Thoracic aorta (tissue), 2 donors: Measurements from ENCODE around the gene CD8A. TPM values are rescaled to one million over a fixed set of nuclear protein-coding genes. Genes with fewer than 3 reads are reported as not detected.

Source experiments
- ATAC-seq: fragments of 150-250 bp; one replicate; pipeline ENCODE4 v1.8.0; 2017; ENCODE audit warnings: low read depth; ENCODE audit not compliant: insufficient number of reproducible peaks, low FRiP score
- DNase-seq: peaks from one replicate; pipeline ENCODE4 v3.0.0-alpha.2; 2020; ENCODE audit warnings: low spot score
- H3K27ac ChIP-seq, 2 donors: fragments of 200-600 bp; sonication (generic); 1 replicate in 1 of 2; 2 replicates in 1 of 2; pipeline ENCODE4 v1.5.1; 2016; ENCODE audit warnings: mild to moderate bottlenecking in 2 of 2, moderate library complexity in 2 of 2
- H3K27me3 ChIP-seq: fragments of 200-600 bp; sonication (generic); replicated peaks from 2 replicates; pipeline ENCODE4 v1.6.0; 2016; ENCODE audit warnings: mild to moderate bottlenecking; ENCODE audit not compliant: insufficient read depth
- H3K36me3 ChIP-seq: fragments of 200-600 bp; sonication (generic); one replicate; pipeline ENCODE4 v1.5.1; 2016
- H3K4me1 ChIP-seq, 2 donors: fragments of 200-600 bp; sonication (generic); 1 replicate in 1 of 2; 2 replicates in 1 of 2; pipeline versions ENCODE4 v1.5.1 to v1.6.0; 2016; ENCODE audit warnings: low read depth in 2 of 2, mild to moderate bottlenecking in 1 of 2; ENCODE audit not compliant: control insufficient read depth in 1 of 2
- H3K4me3 ChIP-seq: fragments of 200-600 bp; sonication (generic); 2 replicates; pipeline ENCODE4 v1.5.1; 2016; ENCODE audit warnings: mild to moderate bottlenecking
- H3K9me3 ChIP-seq: fragments of 200-600 bp; sonication (generic); 2 replicates; pipeline ENCODE4 v1.5.1; 2016
- CTCF ChIP-seq: fragments of 200-600 bp; sonication (generic); IDR thresholded peaks from one replicate; pipeline ENCODE4 v1.5.1; 2019; ENCODE audit warnings: antibody characterized with exemption
- total RNA-seq, 2 donors: library from RNA; depleted of rRNA; stranded (reverse); fragments of >200 nt; gene quantifications; one replicate each; pipeline versions ENCODE4 v1.1.0 to v1.2.3, GENCODE V29; 2016

CD8A gene
- total RNA-seq, 2 donors from 2014 or later = 3.4 to 4.4 TPM

DNA sequence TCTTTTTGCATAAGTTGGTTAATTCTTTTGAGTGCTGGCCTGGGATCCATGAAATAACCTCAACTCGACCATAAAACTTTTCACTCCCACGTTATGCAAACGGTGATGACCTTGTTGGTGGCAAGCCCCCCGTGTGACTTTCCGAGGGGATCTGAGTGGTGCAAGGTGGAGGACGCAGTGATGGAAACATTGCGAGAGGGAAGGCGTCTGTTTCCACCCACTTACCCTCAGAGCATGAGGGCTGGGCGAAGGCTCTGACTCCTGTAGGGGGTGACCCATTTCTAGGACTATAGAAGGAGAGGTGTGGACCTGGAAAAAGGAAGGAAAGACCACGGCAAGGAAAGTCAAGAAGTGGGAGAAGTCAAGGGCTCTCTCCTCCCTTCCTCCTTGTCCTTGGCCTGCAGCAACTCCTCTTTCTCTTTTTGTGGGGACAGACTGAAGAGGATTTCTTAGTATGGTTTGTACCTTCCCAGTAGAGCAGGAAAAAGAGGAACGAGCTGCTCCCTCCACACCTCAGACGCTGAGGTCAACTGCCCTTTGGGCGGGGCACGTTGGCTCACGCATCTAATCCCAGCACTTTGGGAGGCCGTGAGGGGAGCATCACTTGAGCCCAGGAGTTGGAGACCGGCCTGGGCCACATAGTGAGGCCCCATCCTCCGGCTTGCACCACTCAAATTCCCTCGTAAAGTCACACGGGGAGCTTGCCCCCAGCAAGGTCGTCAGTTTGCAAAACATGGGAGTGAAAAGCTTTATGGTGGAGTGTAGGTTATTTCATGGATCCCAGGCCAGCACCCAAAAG, 15.5 kb upstream of the CD8A start:
- DNase-seq (no peak), ATAC-seq (no peak)
- Histone ChIP-seq H3K27ac (no peak overlapping the region), H3K27me3 (peaks cover 6% of the 10 kb centered on the region), H3K9me3 (no peaks in the 10 kb centered on the region), H3K4me3 (no peak overlapping the region), H3K36me3 (no peaks in the 10 kb centered on the region), H3K4me1 (peaks cover 18 to 22% of the 10 kb centered on the region in 2 donors)
- TF ChIP-seq CTCF = no peak

GRCh38 chr2:86800856-86801567, 10.3 kb upstream of the CD8A start:
- Histone ChIP-seq H3K4me1 (no peaks in the 10 kb centered on the region), H3K27ac (no peak overlapping the region), H3K9me3 (peaks cover 8% of the 10 kb centered on the region), H3K36me3 (no peaks in the 10 kb centered on the region), H3K27me3 (no peaks in the 10 kb centered on the region), H3K4me3 (no peak overlapping the region)
- DNase-seq = no peak
- no peak for ATAC-seq
- no peak for TF ChIP-seq CTCF

GRCh38 chr2:86794861-86795260, 4.1 kb upstream of the CD8A start:
- DNase-seq (no peak), ATAC-seq (no peak)
- no peak overlapping the region for H3K27ac ChIP-seq
- H3K9me3 ChIP-seq = peaks cover 9% of the 10 kb centered on the region
- no peak overlapping the region for H3K4me3 ChIP-seq
- H3K4me1 ChIP-seq = peaks cover 3 to 10% of the 10 kb centered on the region in 2 donors
- TF ChIP-seq CTCF = no peak
- H3K27me3 ChIP-seq = peaks cover 10% of the 10 kb centered on the region
- H3K36me3 ChIP-seq = no peaks in the 10 kb centered on the region

DNA sequence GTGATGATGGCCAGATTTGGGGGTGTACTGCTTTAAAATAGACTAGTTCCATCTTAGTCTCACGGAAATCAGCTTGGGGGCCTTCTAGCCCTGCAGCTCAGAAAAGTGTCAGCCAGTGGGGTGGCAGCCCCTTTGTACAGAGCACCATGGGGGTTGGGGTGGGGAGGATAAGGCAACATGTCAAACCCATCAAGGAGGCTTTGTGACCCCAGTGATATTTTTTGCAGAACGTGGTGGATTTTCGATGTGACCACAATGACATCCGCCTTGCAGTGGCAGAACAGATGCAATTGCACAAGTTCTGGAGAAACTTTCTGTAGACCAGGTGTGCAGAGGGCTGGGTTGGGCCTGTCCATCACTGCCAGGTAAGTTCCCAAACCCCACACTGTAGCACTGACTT, 3.0 kb upstream of the CD8A start:
- Histone ChIP-seq H3K36me3 (no peaks in the 10 kb centered on the region), H3K27ac (no peak overlapping the region), H3K4me1 (peaks cover 11 to 21% of the 10 kb centered on the region in 2 donors), H3K27me3 (peaks cover 10% of the 10 kb centered on the region), H3K4me3 (no peak overlapping the region), H3K9me3 (peaks cover 9% of the 10 kb centered on the region)
- DNase-seq = no peak
- TF ChIP-seq CTCF = no peak
- no peak for ATAC-seq

- no peak for ATAC-seq
- no peak for DNase-seq
- Histone ChIP-seq H3K27me3 (peaks cover 10% of the 10 kb centered on the region), H3K9me3 (peaks cover 5% of the 10 kb centered on the region), H3K36me3 (no peaks in the 10 kb centered on the region), H3K4me3 (peak overlapping the region; percentile 55), H3K27ac (no peak overlapping the region), H3K4me1 (peaks cover 16 to 36% of the 10 kb centered on the region in 2 donors)
- no peak for TF ChIP-seq CTCF
Measured at GRCh38 chr2:86791573-86791972, 860 bp upstream of the CD8A start.
